ENCODE measurements around the gene CAPS.

DNA sequence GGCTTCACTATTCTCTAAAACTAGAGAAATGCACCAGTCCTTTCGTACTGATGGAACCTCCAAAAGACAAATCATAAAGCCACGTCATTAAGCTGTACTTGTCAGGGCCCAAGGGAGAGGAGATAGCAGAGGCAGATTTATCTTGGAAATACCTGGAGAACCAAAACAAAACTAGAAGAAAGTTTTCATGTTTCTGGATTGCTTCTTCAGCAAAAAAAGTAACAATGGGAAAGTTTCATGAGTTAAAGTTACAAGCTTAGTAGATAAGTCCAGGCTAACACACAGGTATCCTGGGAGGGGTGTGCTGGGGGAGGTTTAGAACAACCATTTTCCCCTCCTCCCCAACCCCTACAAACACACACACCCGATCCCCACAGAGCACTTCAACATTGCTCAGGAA is 42.3 kb downstream of the CAPS start:
- TF ChIP-seq SNAI2 (CRISPR knock-in tag; IDR thresholded peaks at IDR 0.05) (no peak), GLIS3 (CRISPR knock-in tag; IDR thresholded peaks at IDR 0.05) (no peak), ZFP3 (CRISPR knock-in tag; IDR thresholded peaks at IDR 0.05) (no peak), ESRRG (CRISPR knock-in tag; IDR thresholded peaks at IDR 0.05) (no peak)
- TF ChIP-seq, protein P1, sequence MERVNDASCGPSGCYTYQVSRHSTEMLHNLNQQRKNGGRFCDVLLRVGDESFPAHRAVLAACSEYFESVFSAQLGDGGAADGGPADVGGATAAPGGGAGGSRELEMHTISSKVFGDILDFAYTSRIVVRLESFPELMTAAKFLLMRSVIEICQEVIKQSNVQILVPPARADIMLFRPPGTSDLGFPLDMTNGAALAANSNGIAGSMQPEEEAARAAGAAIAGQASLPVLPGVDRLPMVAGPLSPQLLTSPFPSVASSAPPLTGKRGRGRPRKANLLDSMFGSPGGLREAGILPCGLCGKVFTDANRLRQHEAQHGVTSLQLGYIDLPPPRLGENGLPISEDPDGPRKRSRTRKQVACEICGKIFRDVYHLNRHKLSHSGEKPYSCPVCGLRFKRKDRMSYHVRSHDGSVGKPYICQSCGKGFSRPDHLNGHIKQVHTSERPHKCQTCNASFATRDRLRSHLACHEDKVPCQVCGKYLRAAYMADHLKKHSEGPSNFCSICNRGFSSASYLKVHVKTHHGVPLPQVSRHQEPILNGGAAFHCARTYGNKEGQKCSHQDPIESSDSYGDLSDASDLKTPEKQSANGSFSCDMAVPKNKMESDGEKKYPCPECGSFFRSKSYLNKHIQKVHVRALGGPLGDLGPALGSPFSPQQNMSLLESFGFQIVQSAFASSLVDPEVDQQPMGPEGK (CRISPR knock-in tag; IDR thresholded peaks at IDR 0.05; ENCODE audit: borderline replicate concordance) = no peak
- TF ChIP-seq, protein P2, sequence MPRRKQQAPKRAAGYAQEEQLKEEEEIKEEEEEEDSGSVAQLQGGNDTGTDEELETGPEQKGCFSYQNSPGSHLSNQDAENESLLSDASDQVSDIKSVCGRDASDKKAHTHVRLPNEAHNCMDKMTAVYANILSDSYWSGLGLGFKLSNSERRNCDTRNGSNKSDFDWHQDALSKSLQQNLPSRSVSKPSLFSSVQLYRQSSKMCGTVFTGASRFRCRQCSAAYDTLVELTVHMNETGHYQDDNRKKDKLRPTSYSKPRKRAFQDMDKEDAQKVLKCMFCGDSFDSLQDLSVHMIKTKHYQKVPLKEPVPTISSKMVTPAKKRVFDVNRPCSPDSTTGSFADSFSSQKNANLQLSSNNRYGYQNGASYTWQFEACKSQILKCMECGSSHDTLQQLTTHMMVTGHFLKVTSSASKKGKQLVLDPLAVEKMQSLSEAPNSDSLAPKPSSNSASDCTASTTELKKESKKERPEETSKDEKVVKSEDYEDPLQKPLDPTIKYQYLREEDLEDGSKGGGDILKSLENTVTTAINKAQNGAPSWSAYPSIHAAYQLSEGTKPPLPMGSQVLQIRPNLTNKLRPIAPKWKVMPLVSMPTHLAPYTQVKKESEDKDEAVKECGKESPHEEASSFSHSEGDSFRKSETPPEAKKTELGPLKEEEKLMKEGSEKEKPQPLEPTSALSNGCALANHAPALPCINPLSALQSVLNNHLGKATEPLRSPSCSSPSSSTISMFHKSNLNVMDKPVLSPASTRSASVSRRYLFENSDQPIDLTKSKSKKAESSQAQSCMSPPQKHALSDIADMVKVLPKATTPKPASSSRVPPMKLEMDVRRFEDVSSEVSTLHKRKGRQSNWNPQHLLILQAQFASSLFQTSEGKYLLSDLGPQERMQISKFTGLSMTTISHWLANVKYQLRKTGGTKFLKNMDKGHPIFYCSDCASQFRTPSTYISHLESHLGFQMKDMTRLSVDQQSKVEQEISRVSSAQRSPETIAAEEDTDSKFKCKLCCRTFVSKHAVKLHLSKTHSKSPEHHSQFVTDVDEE (CRISPR knock-in tag; IDR thresholded peaks at IDR 0.05) = no peak
